ENCODE data around the gene PLA2G4A. TPM values are rescaled to one million over a fixed set of nuclear protein-coding genes. Genes with fewer than 3 reads are reported as not detected.

PLA2G4A gene
- total and polyA plus RNA-seq, 2 donors (not counting 3 experiments of a cell fraction or from before 2014, with no cell fraction given), result 8.2 to 13.3 TPM

- H3K36me3 ChIP-seq (ENCODE audit: control insufficient read depth in 2 of 2, extremely low read depth in 1 of 2, insufficient read depth in 2 of 2, low read length in 2 of 2), result no peaks in the 10 kb centered on the region
- dilution Hi-C loops (cut with MboI; ENCODE audit: extremely low pct_ligation_motif_present, low sequenced_read_pairs) (no loop called here), intact Hi-C loops (cut with micrococcal nuclease) (no loop called here)
- H4K20me1 ChIP-seq (replicated peaks; ENCODE audit: control insufficient read depth, extremely low read depth, insufficient read depth, low read length), result no peaks in the 10 kb centered on the region
- no peaks in the 10 kb centered on the region for H3K27me3 ChIP-seq (ENCODE audit: control insufficient read depth in 2 of 2, insufficient read depth in 2 of 2, low read length in 2 of 2)
- peaks cover 49% of the 10 kb centered on the region for H3K4me1 ChIP-seq (ENCODE audit: control insufficient read depth, extremely low read depth, insufficient read depth, low read length)
- no peaks in the 10 kb centered on the region for H3K9me3 ChIP-seq (replicated peaks; ENCODE audit: control insufficient read depth, insufficient read depth, low read length)
- CTCF ChIA-PET, result interaction anchor here (0.8 kb wide), 1 partner anchor 63 kb away, joined by 3 read pairs; no protein-coding TSS in a partner anchor
- POLR2A ChIA-PET, result no interaction called here
- no peak overlapping the region for H3K4me2 ChIP-seq (ENCODE audit: insufficient read depth, low read length)
- no peak overlapping the region for H3K4me3 ChIP-seq (replicated peaks in 1 of 3; ENCODE audit: insufficient read depth in 1 of 3, low read depth in 1 of 3, low read length in 3 of 3)
- TF ChIP-seq GATA2 (IDR thresholded peaks at IDR 0.05; ENCODE audit: insufficient read depth, insufficient read length, low read depth, low read length) (no peak), POLR2AphosphoS5 (IDR thresholded peaks at IDR 0.05; ENCODE audit: insufficient read depth, low read depth, low read length) (no peak), FOS (IDR thresholded peaks at IDR 0.05; ENCODE audit: borderline replicate concordance, insufficient read depth, low read length) (no peak)
- TF ChIP-seq, protein P1, sequence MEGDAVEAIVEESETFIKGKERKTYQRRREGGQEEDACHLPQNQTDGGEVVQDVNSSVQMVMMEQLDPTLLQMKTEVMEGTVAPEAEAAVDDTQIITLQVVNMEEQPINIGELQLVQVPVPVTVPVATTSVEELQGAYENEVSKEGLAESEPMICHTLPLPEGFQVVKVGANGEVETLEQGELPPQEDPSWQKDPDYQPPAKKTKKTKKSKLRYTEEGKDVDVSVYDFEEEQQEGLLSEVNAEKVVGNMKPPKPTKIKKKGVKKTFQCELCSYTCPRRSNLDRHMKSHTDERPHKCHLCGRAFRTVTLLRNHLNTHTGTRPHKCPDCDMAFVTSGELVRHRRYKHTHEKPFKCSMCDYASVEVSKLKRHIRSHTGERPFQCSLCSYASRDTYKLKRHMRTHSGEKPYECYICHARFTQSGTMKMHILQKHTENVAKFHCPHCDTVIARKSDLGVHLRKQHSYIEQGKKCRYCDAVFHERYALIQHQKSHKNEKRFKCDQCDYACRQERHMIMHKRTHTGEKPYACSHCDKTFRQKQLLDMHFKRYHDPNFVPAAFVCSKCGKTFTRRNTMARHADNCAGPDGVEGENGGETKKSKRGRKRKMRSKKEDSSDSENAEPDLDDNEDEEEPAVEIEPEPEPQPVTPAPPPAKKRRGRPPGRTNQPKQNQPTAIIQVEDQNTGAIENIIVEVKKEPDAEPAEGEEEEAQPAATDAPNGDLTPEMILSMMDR (IDR thresholded peaks at IDR 0.05; ENCODE audit: extremely low read depth in 1 of 2, insufficient read depth in 1 of 2, low read depth in 1 of 2, low read length in 2 of 2), result no peak
- TF ChIP-seq, protein P2, sequence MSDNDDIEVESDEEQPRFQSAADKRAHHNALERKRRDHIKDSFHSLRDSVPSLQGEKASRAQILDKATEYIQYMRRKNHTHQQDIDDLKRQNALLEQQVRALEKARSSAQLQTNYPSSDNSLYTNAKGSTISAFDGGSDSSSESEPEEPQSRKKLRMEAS (IDR thresholded peaks at IDR 0.05; ENCODE audit: insufficient read depth, insufficient read length), result no peak
- no peak overlapping the region for H3K27ac ChIP-seq (ENCODE audit: insufficient read depth, low read depth, low read length)
- H3K9me1 ChIP-seq (replicated peaks; ENCODE audit: control insufficient read depth, extremely low read depth, insufficient read depth, low read length), result no peaks in the 10 kb centered on the region
- FAIRE-seq (no peak), DNase-seq (ENCODE audit: low read depth, low spot score) (no peak)
- no peak overlapping the region for H3K9ac ChIP-seq (replicated peaks; ENCODE audit: extremely low read depth, insufficient read depth, low read length)
- H3K79me2 ChIP-seq (ENCODE audit: control insufficient read depth, insufficient read depth, low read length), result peaks cover 10% of the 10 kb centered on the region
- no peak overlapping the region for H2AFZ ChIP-seq (ENCODE audit: low read depth, low read length)
- no TSS peak for BruUV-seq (replicated peaks)
Observed at GRCh38 chr1:186980400-186980799, 151.7 kb downstream of the PLA2G4A start.

GRCh38 chr1:186982116-186982515, 153.4 kb downstream of the PLA2G4A start:
- ChIA-PET POLR2A (no interaction called here), CTCF (interaction anchor here (0.8 to 1.5 kb wide), 2 partner anchors 65 to 499 kb away, joined by 3 to 5 read pairs; no protein-coding TSS in a partner anchor)
- DNase-seq (ENCODE audit: low read depth, low spot score) (no peak), FAIRE-seq (no peak)
- Histone ChIP-seq H3K27me3 (ENCODE audit: control insufficient read depth in 2 of 2, insufficient read depth in 2 of 2, low read length in 2 of 2) (no peaks in the 10 kb centered on the region), H3K79me2 (ENCODE audit: control insufficient read depth, insufficient read depth, low read length) (peaks cover 12% of the 10 kb centered on the region), H3K36me3 (ENCODE audit: control insufficient read depth in 2 of 2, extremely low read depth in 1 of 2, insufficient read depth in 2 of 2, low read length in 2 of 2) (no peaks in the 10 kb centered on the region), H3K4me3 (replicated peaks in 1 of 3; ENCODE audit: insufficient read depth in 1 of 3, low read depth in 1 of 3, low read length in 3 of 3) (no peak overlapping the region), H2AFZ (ENCODE audit: low read depth, low read length) (no peak overlapping the region), H3K4me2 (ENCODE audit: insufficient read depth, low read length) (no peak overlapping the region), H4K20me1 (replicated peaks; ENCODE audit: control insufficient read depth, extremely low read depth, insufficient read depth, low read length) (no peaks in the 10 kb centered on the region), H3K9me3 (replicated peaks; ENCODE audit: control insufficient read depth, insufficient read depth, low read length) (no peaks in the 10 kb centered on the region), H3K4me1 (ENCODE audit: control insufficient read depth, extremely low read depth, insufficient read depth, low read length) (peaks cover 36% of the 10 kb centered on the region), H3K9ac (replicated peaks; ENCODE audit: extremely low read depth, insufficient read depth, low read length) (no peak overlapping the region), H3K27ac (ENCODE audit: insufficient read depth, low read depth, low read length) (no peak overlapping the region), H3K9me1 (replicated peaks; ENCODE audit: control insufficient read depth, extremely low read depth, insufficient read depth, low read length) (no peaks in the 10 kb centered on the region)
- intact Hi-C loops (cut with micrococcal nuclease), result no loop called here
- dilution Hi-C loops (cut with MboI; ENCODE audit: extremely low pct_ligation_motif_present, low sequenced_read_pairs), result no loop called here
- TF ChIP-seq, protein P1 (IDR thresholded peaks at IDR 0.05; ENCODE audit: extremely low read depth in 1 of 2, insufficient read depth in 1 of 2, low read depth in 1 of 2, low read length in 2 of 2), result no peak
- TF ChIP-seq JUN (IDR thresholded peaks at IDR 0.05; ENCODE audit: borderline replicate concordance, insufficient read depth, insufficient read length, low read depth) (no peak), EZH2 (IDR thresholded peaks at IDR 0.05; ENCODE audit: borderline replicate concordance, low read depth, low read length, severe bottlenecking) (no peak), FOS (IDR thresholded peaks at IDR 0.05; ENCODE audit: borderline replicate concordance, insufficient read depth, low read length) (no peak), MYC (IDR thresholded peaks at IDR 0.05; ENCODE audit: low read depth, low read length) (no peak), POLR2A (IDR thresholded peaks at IDR 0.05; ENCODE audit: low read depth, low read length) (no peak), POLR2AphosphoS5 (IDR thresholded peaks at IDR 0.05; ENCODE audit: insufficient read depth, low read depth, low read length) (no peak), GATA2 (IDR thresholded peaks at IDR 0.05; ENCODE audit: insufficient read depth, insufficient read length, low read depth, low read length) (no peak)
- TF ChIP-seq, protein P2 (IDR thresholded peaks at IDR 0.05; ENCODE audit: insufficient read depth, insufficient read length), result no peak
- BruUV-seq (replicated peaks), result no TSS peak
